ENCODE data around the gene SOWAHD. TPM values are rescaled to one million over a fixed set of nuclear protein-coding genes. Genes with fewer than 3 reads are reported as not detected.

SOWAHD gene
- polyA plus RNA-seq, 3 donors = 3.8 to 7.4 (median 4.0) TPM

GRCh38 chrX:119790977-119791436, 32.6 kb downstream of the SOWAHD start:
- Histone ChIP-seq H3K27me3 (ENCODE audit: control insufficient read depth in 2 of 2, insufficient read depth in 2 of 2, low read length in 2 of 2) (no peaks in the 10 kb centered on the region), H3K4me2 (replicated peaks; ENCODE audit: extremely low read depth, low read length, poor library complexity, severe bottlenecking) (peak overlapping the region; percentile 64), H3K79me2 (ENCODE audit: insufficient read depth, low read length) (peaks cover 47% of the 10 kb centered on the region), H3K9ac (ENCODE audit: insufficient read depth, low read length, poor library complexity, severe bottlenecking) (peak overlapping the region; percentile 87), H4K20me1 (ENCODE audit: insufficient read depth, low read length) (peaks cover 38% of the 10 kb centered on the region), H3K27ac (ENCODE audit: low read depth in 1 of 2, low read length in 2 of 2) (peak overlapping the region; percentile 87 to 100), H3K4me1 (ENCODE audit: control insufficient read depth in 1 of 2, insufficient read depth in 2 of 2, low read length in 2 of 2) (peaks cover 27 to 32% of the 10 kb centered on the region in 2 donors), H3K4me3 (replicated peaks in 1 of 3; ENCODE audit: low read depth in 2 of 3, low read length in 3 of 3) (peak overlapping the region; percentile 58 to 97 (median 88)), H2AFZ (ENCODE audit: insufficient read depth, low read depth, low read length, poor library complexity, severe bottlenecking) (peak overlapping the region; percentile 54), H3K36me3 (replicated peaks in 1 of 2; ENCODE audit: control insufficient read depth in 1 of 2, insufficient read depth in 2 of 2, low read length in 2 of 2) (peaks cover 21 to 29% of the 10 kb centered on the region in 2 donors), H3K9me3 (replicated peaks in 1 of 2; ENCODE audit: control insufficient read depth in 1 of 2, insufficient read depth in 1 of 2, low read length in 2 of 2) (no peaks in the 10 kb centered on the region)
- 0% methylated on average over 11 of the region's 31 CpGs for WGBS (ENCODE audit: insufficient coverage)
- TF ChIP-seq, protein P1, sequence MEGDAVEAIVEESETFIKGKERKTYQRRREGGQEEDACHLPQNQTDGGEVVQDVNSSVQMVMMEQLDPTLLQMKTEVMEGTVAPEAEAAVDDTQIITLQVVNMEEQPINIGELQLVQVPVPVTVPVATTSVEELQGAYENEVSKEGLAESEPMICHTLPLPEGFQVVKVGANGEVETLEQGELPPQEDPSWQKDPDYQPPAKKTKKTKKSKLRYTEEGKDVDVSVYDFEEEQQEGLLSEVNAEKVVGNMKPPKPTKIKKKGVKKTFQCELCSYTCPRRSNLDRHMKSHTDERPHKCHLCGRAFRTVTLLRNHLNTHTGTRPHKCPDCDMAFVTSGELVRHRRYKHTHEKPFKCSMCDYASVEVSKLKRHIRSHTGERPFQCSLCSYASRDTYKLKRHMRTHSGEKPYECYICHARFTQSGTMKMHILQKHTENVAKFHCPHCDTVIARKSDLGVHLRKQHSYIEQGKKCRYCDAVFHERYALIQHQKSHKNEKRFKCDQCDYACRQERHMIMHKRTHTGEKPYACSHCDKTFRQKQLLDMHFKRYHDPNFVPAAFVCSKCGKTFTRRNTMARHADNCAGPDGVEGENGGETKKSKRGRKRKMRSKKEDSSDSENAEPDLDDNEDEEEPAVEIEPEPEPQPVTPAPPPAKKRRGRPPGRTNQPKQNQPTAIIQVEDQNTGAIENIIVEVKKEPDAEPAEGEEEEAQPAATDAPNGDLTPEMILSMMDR (IDR thresholded peaks at IDR 0.05) = no peak
- peak; percentile 20 to 51 (median 32) for DNase-seq
- Mint-ChIP-seq H3K27ac (peak overlapping the region; percentile 95 to 98 (median 96)), H3K9me3 (peaks cover 0 to 9% (median 3%) of the 10 kb centered on the region in 7 donors), H3K36me3 (peaks cover 17 to 29% of the 10 kb centered on the region in 2 donors), H3K4me3 (peak overlapping the region; percentile 91 to 92), H3K27me3 (ENCODE audit: low read depth in 3 of 3) (peaks cover 0 to 16% (median 1%) of the 10 kb centered on the region in 3 donors), H3K4me1 (peaks cover 31% of the 10 kb centered on the region)
- intact Hi-C loops (cut with micrococcal nuclease) = loop anchor here in 1 of 2 donors (10.0 kb wide), 1 partner anchor 84 kb away; the partner anchor contains the start of genes NDUFA1 and RNF113A

GRCh38 chrX:119791437-119792231, 33.2 kb downstream of the SOWAHD start, which contains the start of gene RPL39:
Gene RPL39, minus strand, starts transcription at chrX:119791630. Its CDS starts 54 bp downstream, at chrX:119791576.
- Histone ChIP-seq H3K4me2 (replicated peaks; ENCODE audit: extremely low read depth, low read length, poor library complexity, severe bottlenecking) (peak within 1 kb of the TSS; percentile 64), H3K9ac (ENCODE audit: insufficient read depth, low read length, poor library complexity, severe bottlenecking) (peak within 1 kb of the TSS; percentile 87), H3K27ac (ENCODE audit: low read depth in 1 of 2, low read length in 2 of 2) (peak within 1 kb of the TSS; percentile 87 to 100), H3K4me3 (replicated peaks in 1 of 3; ENCODE audit: low read depth in 2 of 3, low read length in 3 of 3) (peak within 1 kb of the TSS; percentile 58 to 97 (median 88)), H2AFZ (ENCODE audit: insufficient read depth, low read depth, low read length, poor library complexity, severe bottlenecking) (peak within 1 kb of the TSS; percentile 54), H3K36me3 (replicated peaks in 1 of 2; ENCODE audit: control insufficient read depth in 1 of 2, insufficient read depth in 2 of 2, low read length in 2 of 2) (peaks cover 21 to 24% of the 10 kb centered on the region in 2 donors), H3K9me3 (replicated peaks in 1 of 2; ENCODE audit: control insufficient read depth in 1 of 2, insufficient read depth in 1 of 2, low read length in 2 of 2) (no peaks in the 10 kb centered on the region), H3K79me2 (ENCODE audit: insufficient read depth, low read length) (peaks cover 47% of the 10 kb centered on the region), H4K20me1 (ENCODE audit: insufficient read depth, low read length) (peaks cover 35% of the 10 kb centered on the region), H3K4me1 (ENCODE audit: control insufficient read depth in 1 of 2, insufficient read depth in 2 of 2, low read length in 2 of 2) (peaks cover 27 to 32% of the 10 kb centered on the region in 2 donors), H3K27me3 (ENCODE audit: control insufficient read depth in 2 of 2, insufficient read depth in 2 of 2, low read length in 2 of 2) (no peaks in the 10 kb centered on the region)
- peaks cover 31% of the 10 kb centered on the region for H3K4me1 Mint-ChIP-seq
- under 1% methylated on average over 31 of the region's 58 CpGs for WGBS (ENCODE audit: insufficient coverage)
- intact Hi-C loops (cut with micrococcal nuclease) = loop anchor here in 1 of 2 donors (10.0 kb wide), 1 partner anchor 83 kb away; the partner anchor contains the start of genes NDUFA1 and RNF113A
- H3K27me3 Mint-ChIP-seq (ENCODE audit: low read depth in 3 of 3) = peaks cover 0 to 16% (median 1%) of the 10 kb centered on the region in 3 donors
- H3K36me3 Mint-ChIP-seq = peaks cover 17 to 29% of the 10 kb centered on the region in 2 donors
- peaks cover 0 to 9% (median 3%) of the 10 kb centered on the region in 7 donors for H3K9me3 Mint-ChIP-seq
- TF ChIP-seq, protein P1 (IDR thresholded peaks at IDR 0.05) = no peak
- peak within 1 kb of the TSS; percentile 91 to 92 for H3K4me3 Mint-ChIP-seq
- peak within 1 kb of the TSS; percentile 95 to 98 (median 96) for H3K27ac Mint-ChIP-seq
- DNase-seq = peak; percentile 82 to 89 (median 85)
